LNCaP clone FGC (cell line): ENCODE measurements around the gene FRMD8.

Experiments used
- DNase-seq: peaks from one replicate; pipeline ENCODE4 v3.0.0-alpha.2; 2011; ENCODE audit warnings: low read depth
- H3K4me3 ChIP-seq: 2 replicates; pipeline ENCODE4 v1.5.1; 2011; ENCODE audit warnings: mild to moderate bottlenecking, low read depth, low read length, control low read depth
- CTCF ChIP-seq: IDR thresholded peaks from 2 replicates; pipeline ENCODE4 v1.5.1; 2012; ENCODE audit warnings: mild to moderate bottlenecking; ENCODE audit not compliant: control insufficient read depth, insufficient read depth; ENCODE audit errors: extremely low read depth

Gene FRMD8

GRCh38 chr11:65440831-65441499 is 54.5 kb downstream of the FRMD8 start:
- H3K4me3 ChIP-seq = no peak overlapping the region
- no peak for DNase-seq
- TF ChIP-seq CTCF = no peak

- no peak for TF ChIP-seq CTCF
- H3K4me3 ChIP-seq = no peak overlapping the region
- DNase-seq = no peak
These were observed 56.5 kb downstream of the FRMD8 start for GRCh38 chr11:65442842-65443331.

- no peak for DNase-seq
- no peak for TF ChIP-seq CTCF
- H3K4me3 ChIP-seq = no peak overlapping the region
These were observed 58.0 kb downstream of the FRMD8 start for GRCh38 chr11:65444314-65445051.

- DNase-seq = no peak
- H3K4me3 ChIP-seq = no peak overlapping the region
- TF ChIP-seq CTCF = no peak
These were observed 58.7 kb downstream of the FRMD8 start for GRCh38 chr11:65445101-65445603.

GRCh38 chr11:65445604-65446445 is 59.4 kb downstream of the FRMD8 start:
- no peak overlapping the region for H3K4me3 ChIP-seq
- DNase-seq = no peak
- TF ChIP-seq CTCF = no peak

GRCh38 chr11:65446446-65447277 is 60.2 kb downstream of the FRMD8 start:
- no peak for DNase-seq
- no peak for TF ChIP-seq CTCF
- H3K4me3 ChIP-seq = no peak overlapping the region
